Ishikawa (cell line): Measurements from ENCODE around the gene RNF10.

Source experiments
- CEBPB ChIP-seq: IDR thresholded peaks from 2 replicates; pipeline ENCODE4 v1.6.1; 2012
- CREB1 ChIP-seq: IDR thresholded peaks from 2 replicates; pipeline ENCODE4 v1.6.1; 2012; ENCODE audit warnings: low read depth
- EGR1 ChIP-seq: IDR thresholded peaks from 2 replicates; pipeline ENCODE4 v1.6.1; 2012
- EP300 ChIP-seq: IDR thresholded peaks from 2 replicates; pipeline ENCODE4 v1.6.1; 2012; ENCODE audit warnings: borderline replicate concordance
- FOXM1 ChIP-seq: IDR thresholded peaks from 2 replicates; pipeline ENCODE4 v1.6.1; 2012; ENCODE audit warnings: low read depth, borderline replicate concordance
- MAX ChIP-seq: IDR thresholded peaks from 2 replicates; pipeline ENCODE4 v1.6.1; 2012
- NFIC ChIP-seq: IDR thresholded peaks from 2 replicates; pipeline ENCODE4 v1.6.1; 2012
- RAD21 ChIP-seq: IDR thresholded peaks from 2 replicates; pipeline ENCODE4 v1.6.1; 2012; ENCODE audit warnings: low read depth
- REST ChIP-seq: IDR thresholded peaks from 2 replicates; pipeline ENCODE4 v1.6.1; 2012; ENCODE audit warnings: low read depth, mild to moderate bottlenecking
- TAF1 ChIP-seq: IDR thresholded peaks from 2 replicates; pipeline ENCODE4 v1.6.1; 2012; ENCODE audit warnings: low read depth, mild to moderate bottlenecking
- TCF12 ChIP-seq: IDR thresholded peaks from 2 replicates; pipeline ENCODE4 v1.6.1; 2012; ENCODE audit warnings: low read depth
- TEAD4 ChIP-seq: IDR thresholded peaks from 2 replicates; pipeline ENCODE4 v1.6.1; 2012
- USF1 ChIP-seq: IDR thresholded peaks from 2 replicates; pipeline ENCODE4 v1.6.1; 2012
- YY1 ChIP-seq: IDR thresholded peaks from 2 replicates; pipeline ENCODE4 v1.6.1; 2012; ENCODE audit warnings: low read depth
- ZBTB7A ChIP-seq: IDR thresholded peaks from 2 replicates; pipeline ENCODE4 v1.6.1; 2012; ENCODE audit warnings: low read depth

The RNF10 gene

GRCh38 chr12:120614848-120615247, 80.7 kb downstream of the RNF10 start:
- TF ChIP-seq NFIC (no peak), TEAD4 (no peak), USF1 (no peak), RAD21 (no peak), FOXM1 (no peak), ZBTB7A (no peak), TCF12 (no peak), YY1 (no peak), MAX (no peak), EP300 (no peak), TAF1 (no peak), REST (no peak), CREB1 (no peak), EGR1 (no peak)

GRCh38 chr12:120618954-120619615, 84.9 kb downstream of the RNF10 start:
- no peak for TF ChIP-seq ZBTB7A
- no peak for TF ChIP-seq CEBPB
- TF ChIP-seq RAD21: no peak
- no peak for TF ChIP-seq FOXM1
- no peak for TF ChIP-seq YY1
- no peak for TF ChIP-seq REST
- no peak for TF ChIP-seq NFIC
- no peak for TF ChIP-seq MAX
- TF ChIP-seq TCF12: no peak

- no peak for TF ChIP-seq CEBPB
- no peak for TF ChIP-seq TCF12
- no peak for TF ChIP-seq NFIC
- no peak for TF ChIP-seq TAF1
- TF ChIP-seq RAD21: no peak
- no peak for TF ChIP-seq YY1
- no peak for TF ChIP-seq FOXM1
- no peak for TF ChIP-seq MAX
- TF ChIP-seq ZBTB7A: no peak
- no peak for TF ChIP-seq EP300
- TF ChIP-seq EGR1: no peak
- TF ChIP-seq REST: no peak
- TF ChIP-seq USF1: no peak
- no peak for TF ChIP-seq CREB1
Observed at GRCh38 chr12:120620624-120621023, 86.5 kb downstream of the RNF10 start.
